ENCODE measurements around the gene NEDD1. TPM values are rescaled to one million over a fixed set of nuclear protein-coding genes. Genes with fewer than 3 reads are reported as not detected.

The NEDD1 gene
- total and polyA plus RNA-seq, 10 of the 15 experiments (the other 5 are each of a cell fraction or from before 2014, with no cell fraction given), result 15.9 to 52.6 (median 28.7) TPM

DNA sequence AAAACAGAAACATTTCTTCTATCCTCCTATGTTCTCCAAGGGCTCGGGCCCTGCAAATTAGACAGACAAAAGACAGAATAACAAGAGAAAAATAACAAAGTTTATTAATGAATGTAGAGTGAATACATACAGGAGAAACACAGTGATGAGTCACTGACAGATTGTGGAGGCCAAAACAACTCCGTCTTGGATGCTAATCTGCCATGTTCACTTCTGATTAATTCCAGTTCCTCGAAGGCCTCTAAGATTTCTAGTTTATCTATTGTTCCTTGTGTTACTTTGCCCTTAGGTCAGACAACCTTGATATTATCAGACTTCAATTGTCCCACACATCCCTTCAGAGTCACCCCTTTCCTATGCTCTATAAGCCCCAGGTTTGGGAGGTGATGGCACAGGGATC is 26.8 kb upstream of the NEDD1 start (continued):
- TF ChIP-seq, protein P1, sequence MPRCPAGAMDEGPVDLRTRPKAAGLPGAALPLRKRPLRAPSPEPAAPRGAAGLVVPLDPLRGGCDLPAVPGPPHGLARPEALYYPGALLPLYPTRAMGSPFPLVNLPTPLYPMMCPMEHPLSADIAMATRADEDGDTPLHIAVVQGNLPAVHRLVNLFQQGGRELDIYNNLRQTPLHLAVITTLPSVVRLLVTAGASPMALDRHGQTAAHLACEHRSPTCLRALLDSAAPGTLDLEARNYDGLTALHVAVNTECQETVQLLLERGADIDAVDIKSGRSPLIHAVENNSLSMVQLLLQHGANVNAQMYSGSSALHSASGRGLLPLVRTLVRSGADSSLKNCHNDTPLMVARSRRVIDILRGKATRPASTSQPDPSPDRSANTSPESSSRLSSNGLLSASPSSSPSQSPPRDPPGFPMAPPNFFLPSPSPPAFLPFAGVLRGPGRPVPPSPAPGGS (IDR thresholded peaks at IDR 0.05; ENCODE audit: borderline replicate concordance, insufficient read depth, low read depth, low read length, poor library complexity, severe bottlenecking), result no peak
- TF ChIP-seq EED (IDR thresholded peaks at IDR 0.05; ENCODE audit: low read depth) (no peak), RAD21 (IDR thresholded peaks at IDR 0.05; ENCODE audit: insufficient read depth, low read depth, low read length) (no peak), SIN3A (IDR thresholded peaks at IDR 0.05; ENCODE audit: low read depth, low read length) (no peak), TCF3 (IDR thresholded peaks at IDR 0.05; ENCODE audit: borderline replicate concordance, insufficient read depth, low read depth, low read length) (no peak)

DNA sequence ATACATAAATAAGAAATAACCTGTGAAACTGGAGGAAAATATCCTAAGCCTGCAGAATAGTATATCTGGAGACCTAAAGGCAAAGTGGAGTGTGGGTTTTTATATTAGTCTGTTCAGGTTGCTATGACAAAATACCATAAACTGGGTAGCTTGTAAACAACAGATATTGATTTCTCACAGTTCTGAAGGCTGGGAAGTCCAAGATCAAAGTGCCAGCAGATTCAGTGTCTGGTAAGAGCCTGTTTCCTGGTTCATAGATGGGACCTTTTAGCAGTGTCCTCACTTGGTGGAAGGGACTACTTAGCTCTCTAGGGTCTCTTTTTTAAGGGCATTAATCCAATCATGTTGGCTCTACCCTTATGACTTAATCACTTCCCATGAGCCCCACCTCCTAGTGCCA is 25.4 kb upstream of the NEDD1 start:
- ChIA-PET POLR2A (no interaction called here), SMC1A (ENCODE audit: uncharacterized antibody, unreplicated experiment) (interaction anchor here (0.7 kb wide), 1 partner anchor 49 kb away, joined by 3 read pairs; no protein-coding TSS in a partner anchor), RAD21 (ENCODE audit: unreplicated experiment) (no interaction called here)

More for the DNA sequence above, 25.4 kb upstream of the NEDD1 start:
- H3K9me3 ChIP-seq (replicated peaks; ENCODE audit: control insufficient read depth, insufficient read depth, low read length), result no peaks in the 10 kb centered on the region; the same call in 2 of the 3 replicates
- CTCF ChIA-PET, result no interaction called here
- H2AFZ ChIP-seq (ENCODE audit: control insufficient read depth, low read depth, low read length), result no peak overlapping the region
- BruUV-seq (replicated peaks), result no TSS peak
- H3K4me1 ChIP-seq (ENCODE audit: control insufficient read depth, insufficient read depth, low read length), result no peaks in the 10 kb centered on the region
- H3K9ac ChIP-seq (ENCODE audit: control insufficient read depth, insufficient read depth, low read length), result no peak overlapping the region
- no peaks in the 10 kb centered on the region for H3K79me2 ChIP-seq (ENCODE audit: control insufficient read depth, insufficient read depth, low read length)
- TF ChIP-seq, protein P2, sequence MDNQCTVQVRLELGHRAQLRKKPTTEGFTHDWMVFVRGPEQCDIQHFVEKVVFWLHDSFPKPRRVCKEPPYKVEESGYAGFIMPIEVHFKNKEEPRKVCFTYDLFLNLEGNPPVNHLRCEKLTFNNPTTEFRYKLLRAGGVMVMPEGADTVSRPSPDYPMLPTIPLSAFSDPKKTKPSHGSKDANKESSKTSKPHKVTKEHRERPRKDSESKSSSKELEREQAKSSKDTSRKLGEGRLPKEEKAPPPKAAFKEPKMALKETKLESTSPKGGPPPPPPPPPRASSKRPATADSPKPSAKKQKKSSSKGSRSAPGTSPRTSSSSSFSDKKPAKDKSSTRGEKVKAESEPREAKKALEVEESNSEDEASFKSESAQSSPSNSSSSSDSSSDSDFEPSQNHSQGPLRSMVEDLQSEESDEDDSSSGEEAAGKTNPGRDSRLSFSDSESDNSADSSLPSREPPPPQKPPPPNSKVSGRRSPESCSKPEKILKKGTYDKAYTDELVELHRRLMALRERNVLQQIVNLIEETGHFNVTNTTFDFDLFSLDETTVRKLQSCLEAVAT (IDR thresholded peaks at IDR 0.05), result no peak
- TF ChIP-seq, protein P3, sequence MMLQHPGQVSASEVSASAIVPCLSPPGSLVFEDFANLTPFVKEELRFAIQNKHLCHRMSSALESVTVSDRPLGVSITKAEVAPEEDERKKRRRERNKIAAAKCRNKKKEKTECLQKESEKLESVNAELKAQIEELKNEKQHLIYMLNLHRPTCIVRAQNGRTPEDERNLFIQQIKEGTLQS (IDR thresholded peaks at IDR 0.05; ENCODE audit: borderline replicate concordance, extremely low read depth, low read depth, low read length), result no peak
- TF ChIP-seq HDAC6 (IDR thresholded peaks at IDR 0.05; ENCODE audit: unreplicated experiment) (no peak), POLR2A (IDR thresholded peaks at IDR 0.05; ENCODE audit: low read depth, low read length) (no peak), MYB (IDR thresholded peaks at IDR 0.05; ENCODE audit: borderline replicate concordance, low read depth, low read length) (no peak), SMARCA5 (IDR thresholded peaks at IDR 0.05) (no peak), TARDBP (IDR thresholded peaks at IDR 0.05; ENCODE audit: borderline replicate concordance) (no peak)
- TF ChIP-seq, protein P4, sequence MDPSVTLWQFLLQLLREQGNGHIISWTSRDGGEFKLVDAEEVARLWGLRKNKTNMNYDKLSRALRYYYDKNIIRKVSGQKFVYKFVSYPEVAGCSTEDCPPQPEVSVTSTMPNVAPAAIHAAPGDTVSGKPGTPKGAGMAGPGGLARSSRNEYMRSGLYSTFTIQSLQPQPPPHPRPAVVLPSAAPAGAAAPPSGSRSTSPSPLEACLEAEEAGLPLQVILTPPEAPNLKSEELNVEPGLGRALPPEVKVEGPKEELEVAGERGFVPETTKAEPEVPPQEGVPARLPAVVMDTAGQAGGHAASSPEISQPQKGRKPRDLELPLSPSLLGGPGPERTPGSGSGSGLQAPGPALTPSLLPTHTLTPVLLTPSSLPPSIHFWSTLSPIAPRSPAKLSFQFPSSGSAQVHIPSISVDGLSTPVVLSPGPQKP (IDR thresholded peaks at IDR 0.05; ENCODE audit: low read depth, low read length), result no peak
- TF ChIP-seq, protein P5, sequence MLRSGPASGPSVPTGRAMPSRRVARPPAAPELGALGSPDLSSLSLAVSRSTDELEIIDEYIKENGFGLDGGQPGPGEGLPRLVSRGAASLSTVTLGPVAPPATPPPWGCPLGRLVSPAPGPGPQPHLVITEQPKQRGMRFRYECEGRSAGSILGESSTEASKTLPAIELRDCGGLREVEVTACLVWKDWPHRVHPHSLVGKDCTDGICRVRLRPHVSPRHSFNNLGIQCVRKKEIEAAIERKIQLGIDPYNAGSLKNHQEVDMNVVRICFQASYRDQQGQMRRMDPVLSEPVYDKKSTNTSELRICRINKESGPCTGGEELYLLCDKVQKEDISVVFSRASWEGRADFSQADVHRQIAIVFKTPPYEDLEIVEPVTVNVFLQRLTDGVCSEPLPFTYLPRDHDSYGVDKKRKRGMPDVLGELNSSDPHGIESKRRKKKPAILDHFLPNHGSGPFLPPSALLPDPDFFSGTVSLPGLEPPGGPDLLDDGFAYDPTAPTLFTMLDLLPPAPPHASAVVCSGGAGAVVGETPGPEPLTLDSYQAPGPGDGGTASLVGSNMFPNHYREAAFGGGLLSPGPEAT (IDR thresholded peaks at IDR 0.05; ENCODE audit: low read depth), result no peak
- no peak for DNase-seq (ENCODE audit: low read depth, low spot score)
- H3K36me3 ChIP-seq (ENCODE audit: control insufficient read depth in 2 of 2, insufficient read depth in 2 of 2, low read length in 1 of 2), result no peaks in the 10 kb centered on the region
- H3K27me3 ChIP-seq (replicated peaks in 1 of 2; ENCODE audit: control insufficient read depth in 2 of 2, insufficient read depth in 2 of 2, low read length in 1 of 2), result peaks cover 0 to 2% of the 10 kb centered on the region in 2 experiments; a peak in 1 of 4 replicates
- H4K20me1 ChIP-seq (ENCODE audit: control insufficient read depth, insufficient read depth), result no peaks in the 10 kb centered on the region
- no peak for FAIRE-seq
- no peak overlapping the region for H3K4me2 ChIP-seq (ENCODE audit: control insufficient read depth, insufficient read depth)
- intact Hi-C loops (cut with micrococcal nuclease; ENCODE audit: unreplicated experiment), result no loop called here
- H3K4me3 ChIP-seq, result no peak overlapping the region
- in situ Hi-C loops (cut with MboI), result no loop called here
- ATAC-seq, result no peak
- no peak overlapping the region for H3K27ac ChIP-seq (ENCODE audit: control insufficient read depth, insufficient read depth)
